ENCODE measurements around the gene SLC22A15. TPM values are rescaled to one million over a fixed set of nuclear protein-coding genes. Genes with fewer than 3 reads are reported as not detected.

SLC22A15 gene
- total RNA-seq, 2 donors from 2014 or later = 7.3 to 11.9 TPM

- Histone ChIP-seq H3K36me3 (no peaks in the 10 kb centered on the region), H3K4me3 (no peak overlapping the region), H3K4me1 (ENCODE audit: control insufficient read depth in 1 of 2, low read depth in 2 of 2) (peaks cover 0 to 21% of the 10 kb centered on the region in 2 donors), H3K27me3 (replicated peaks; ENCODE audit: insufficient read depth) (no peaks in the 10 kb centered on the region), H3K9me3 (no peaks in the 10 kb centered on the region), H3K27ac (no peak overlapping the region)
- TF ChIP-seq CTCF (IDR thresholded peaks at IDR 0.05) = no peak
- DNase-seq (ENCODE audit: low spot score) (no peak), ATAC-seq (ENCODE audit: insufficient number of reproducible peaks, low FRiP score, low read depth) (no peak)
These were observed 85.9 kb downstream of the SLC22A15 start for GRCh38 chr1:116062201-116062600.

DNA sequence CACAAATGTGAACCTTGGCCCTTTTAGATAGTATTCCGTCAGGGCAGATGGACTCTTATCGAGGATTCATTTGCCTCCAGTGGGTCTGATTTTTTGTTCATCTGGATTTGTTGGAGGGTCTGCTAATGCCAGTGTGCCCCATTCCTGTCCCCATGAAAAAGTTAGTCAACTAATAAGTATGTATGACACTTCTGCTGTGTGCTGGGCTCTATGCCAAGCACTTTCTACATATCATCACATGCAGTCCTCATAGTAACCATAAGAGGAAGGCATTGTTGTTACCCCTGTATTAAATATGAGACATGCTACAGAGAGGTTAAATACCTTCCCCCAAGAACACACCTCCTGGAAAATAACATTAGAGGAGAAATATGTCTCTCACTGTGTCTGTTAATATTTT is 88.3 kb downstream of the SLC22A15 start:
- no peak for DNase-seq (ENCODE audit: low spot score)
- H3K4me3 ChIP-seq = no peak overlapping the region
- no peaks in the 10 kb centered on the region for H3K9me3 ChIP-seq
- no peaks in the 10 kb centered on the region for H3K27me3 ChIP-seq (replicated peaks; ENCODE audit: insufficient read depth)
- ATAC-seq (ENCODE audit: insufficient number of reproducible peaks, low FRiP score, low read depth) = no peak
- H3K36me3 ChIP-seq = no peaks in the 10 kb centered on the region
- TF ChIP-seq CTCF (IDR thresholded peaks at IDR 0.05) = no peak
- H3K27ac ChIP-seq = no peak overlapping the region
- H3K4me1 ChIP-seq (ENCODE audit: control insufficient read depth in 1 of 2, low read depth in 2 of 2) = peaks cover 9 to 33% of the 10 kb centered on the region in 2 donors

DNA sequence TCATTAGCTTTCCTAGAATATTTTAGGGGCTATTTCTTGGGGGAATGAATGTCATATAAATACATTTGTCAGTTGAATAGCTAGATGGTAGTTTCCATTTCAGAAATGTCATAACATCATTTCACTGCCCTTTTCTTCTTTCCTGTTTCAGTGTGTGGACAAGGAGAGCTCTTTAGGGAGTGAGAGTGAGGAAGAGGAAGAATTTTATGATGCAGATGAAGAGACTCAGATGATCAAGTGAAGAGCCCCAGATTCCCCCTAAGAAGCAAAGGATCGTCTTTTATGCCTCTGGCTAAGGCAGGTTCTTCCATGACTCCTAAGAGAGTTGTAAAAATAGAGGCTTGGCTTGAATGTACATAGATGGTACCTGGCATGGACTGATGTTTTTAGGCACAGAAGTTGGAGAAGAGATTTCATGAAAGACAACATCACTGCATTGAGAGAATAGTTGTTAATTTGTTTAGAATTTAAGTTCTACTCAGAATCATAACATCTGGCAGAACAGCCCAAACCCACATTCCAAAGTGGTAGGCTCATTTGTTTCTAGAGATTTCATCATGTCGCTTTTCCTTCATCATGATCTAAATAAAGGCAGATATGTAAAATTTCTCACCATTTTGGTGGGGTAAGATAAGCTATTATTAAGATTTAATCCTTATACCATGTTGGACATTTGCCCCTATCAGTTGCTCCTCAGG is 90.7 kb downstream of the SLC22A15 start:
- Histone ChIP-seq H3K4me1 (ENCODE audit: control insufficient read depth in 1 of 2, low read depth in 2 of 2) (peaks cover 9 to 20% of the 10 kb centered on the region in 2 donors), H3K9me3 (no peaks in the 10 kb centered on the region), H3K27ac (peak overlapping the region; percentile 40 to 67), H3K27me3 (replicated peaks; ENCODE audit: insufficient read depth) (no peaks in the 10 kb centered on the region), H3K36me3 (no peaks in the 10 kb centered on the region), H3K4me3 (no peak overlapping the region)
- DNase-seq (ENCODE audit: low spot score) (no peak), ATAC-seq (ENCODE audit: insufficient number of reproducible peaks, low FRiP score, low read depth) (peak; percentile 58)
- TF ChIP-seq CTCF (IDR thresholded peaks at IDR 0.05) = no peak

DNA sequence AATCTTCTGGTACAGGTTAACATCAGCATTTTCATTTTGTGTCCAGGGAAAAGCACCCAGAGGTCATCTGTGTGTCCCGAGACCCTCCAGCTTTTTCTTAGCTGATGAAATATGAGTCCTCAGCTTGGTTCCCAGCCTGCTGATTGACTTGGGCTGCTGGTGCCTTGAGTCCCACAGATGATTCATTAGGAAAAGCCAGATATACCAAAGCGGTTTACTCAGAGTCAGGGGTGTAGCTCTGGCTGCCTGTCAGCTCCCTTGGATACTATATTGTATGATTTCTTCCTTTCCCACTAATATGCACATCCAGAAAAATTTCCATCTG is 91.2 kb downstream of the SLC22A15 start:
- DNase-seq (ENCODE audit: low spot score) (no peak), ATAC-seq (ENCODE audit: insufficient number of reproducible peaks, low FRiP score, low read depth) (peak; percentile 69)
- H3K4me1 ChIP-seq (ENCODE audit: control insufficient read depth in 1 of 2, low read depth in 2 of 2) = peaks cover 9 to 20% of the 10 kb centered on the region in 2 donors
- H3K36me3 ChIP-seq = no peaks in the 10 kb centered on the region
- H3K9me3 ChIP-seq = no peaks in the 10 kb centered on the region
- peak overlapping the region; percentile 40 to 67 for H3K27ac ChIP-seq
- no peak overlapping the region for H3K4me3 ChIP-seq
- H3K27me3 ChIP-seq (replicated peaks; ENCODE audit: insufficient read depth) = no peaks in the 10 kb centered on the region
- no peak for TF ChIP-seq CTCF (IDR thresholded peaks at IDR 0.05)

GRCh38 chr1:116075575-116075974 is 99.3 kb downstream of the SLC22A15 start:
- Histone ChIP-seq H3K27me3 (replicated peaks; ENCODE audit: insufficient read depth) (no peaks in the 10 kb centered on the region), H3K9me3 (no peaks in the 10 kb centered on the region), H3K27ac (no peak overlapping the region), H3K4me1 (ENCODE audit: control insufficient read depth in 1 of 2, low read depth in 2 of 2) (no peaks in the 10 kb centered on the region), H3K36me3 (peaks cover 4% of the 10 kb centered on the region), H3K4me3 (no peak overlapping the region)
- DNase-seq (ENCODE audit: low spot score) (no peak), ATAC-seq (ENCODE audit: insufficient number of reproducible peaks, low FRiP score, low read depth) (no peak)
- no peak for TF ChIP-seq CTCF (IDR thresholded peaks at IDR 0.05)
